Fibroblast of the aortic adventitia (primary cell): Measurements from ENCODE around the gene SLC13A1. TPM values are rescaled to one million over a fixed set of nuclear protein-coding genes. Genes with fewer than 3 reads are reported as not detected.
"Not testable (repeated sequence)": the region's sequence is repeated elsewhere in the genome, so short reads cannot be mapped to it uniquely, and the experiment has no call there.

Source experiments
- DNase-seq: peaks from one replicate; pipeline ENCODE4 v3.0.0-alpha.2; 2010; ENCODE audit warnings: low read depth
- H3K4me3 ChIP-seq: 2 replicates; pipeline ENCODE4 v1.5.1; 2011; ENCODE audit warnings: low read depth, mild to moderate bottlenecking, control low read depth, low read length, moderate library complexity
- total RNA-seq: library from RNA; depleted of rRNA; stranded (reverse); fragments of >200 nt; gene quantifications from 2 replicates; pipeline ENCODE4 v1.2.3, GENCODE V29; 2012; ENCODE audit warnings: low replicate concordance
- TF ChIP-seq, protein P1 (sequence below): IDR thresholded peaks from 2 replicates; pipeline ENCODE4 v1.5.1; 2011; ENCODE audit warnings: mild to moderate bottlenecking, low read length, control low read depth, inconsistent platforms; ENCODE audit not compliant: insufficient read depth

SLC13A1 gene
- total RNA-seq, 1 donor = not detected

DNA sequence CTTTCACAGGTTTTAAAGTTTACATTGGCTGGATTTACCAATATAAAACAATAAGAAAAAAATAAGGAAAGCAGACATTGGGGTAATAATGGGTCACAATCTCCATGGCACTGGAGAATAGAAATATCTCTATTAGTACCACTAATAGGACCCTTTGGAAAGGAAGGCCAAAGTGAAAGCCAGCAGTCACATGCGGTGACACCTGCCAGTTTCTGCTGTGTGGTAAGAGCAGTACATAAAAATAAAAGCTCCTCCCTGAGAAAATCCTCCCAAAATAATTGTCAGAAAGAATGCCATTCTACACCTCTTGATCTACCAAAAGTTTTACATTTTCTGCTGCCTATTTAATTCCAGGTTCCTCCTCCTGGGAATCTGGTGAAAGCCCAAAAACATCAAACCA lies 30.4 kb upstream of the SLC13A1 start:
- TF ChIP-seq, protein P1, sequence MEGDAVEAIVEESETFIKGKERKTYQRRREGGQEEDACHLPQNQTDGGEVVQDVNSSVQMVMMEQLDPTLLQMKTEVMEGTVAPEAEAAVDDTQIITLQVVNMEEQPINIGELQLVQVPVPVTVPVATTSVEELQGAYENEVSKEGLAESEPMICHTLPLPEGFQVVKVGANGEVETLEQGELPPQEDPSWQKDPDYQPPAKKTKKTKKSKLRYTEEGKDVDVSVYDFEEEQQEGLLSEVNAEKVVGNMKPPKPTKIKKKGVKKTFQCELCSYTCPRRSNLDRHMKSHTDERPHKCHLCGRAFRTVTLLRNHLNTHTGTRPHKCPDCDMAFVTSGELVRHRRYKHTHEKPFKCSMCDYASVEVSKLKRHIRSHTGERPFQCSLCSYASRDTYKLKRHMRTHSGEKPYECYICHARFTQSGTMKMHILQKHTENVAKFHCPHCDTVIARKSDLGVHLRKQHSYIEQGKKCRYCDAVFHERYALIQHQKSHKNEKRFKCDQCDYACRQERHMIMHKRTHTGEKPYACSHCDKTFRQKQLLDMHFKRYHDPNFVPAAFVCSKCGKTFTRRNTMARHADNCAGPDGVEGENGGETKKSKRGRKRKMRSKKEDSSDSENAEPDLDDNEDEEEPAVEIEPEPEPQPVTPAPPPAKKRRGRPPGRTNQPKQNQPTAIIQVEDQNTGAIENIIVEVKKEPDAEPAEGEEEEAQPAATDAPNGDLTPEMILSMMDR = no peak
- H3K4me3 ChIP-seq = no peak overlapping the region

DNA sequence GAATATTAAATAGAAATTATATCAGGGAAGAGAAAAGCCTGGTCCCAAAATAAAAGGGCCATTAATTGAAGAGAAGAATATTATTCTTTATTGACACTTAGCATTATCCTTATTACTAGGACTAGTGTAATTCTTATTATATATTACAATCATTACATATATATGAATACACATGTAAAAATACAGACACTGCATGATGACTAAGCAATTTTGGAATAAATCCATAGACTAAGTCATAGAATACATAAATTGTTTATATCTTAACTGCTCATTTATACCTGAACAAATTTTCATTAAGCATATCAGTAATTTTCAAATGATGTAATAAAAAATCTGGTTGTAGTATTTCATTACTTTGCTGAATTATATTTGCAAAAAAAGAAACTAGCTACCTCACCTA lies 29.7 kb upstream of the SLC13A1 start:
- TF ChIP-seq, protein P1 = no peak
- H3K4me3 ChIP-seq = no peak overlapping the region
- no peak for DNase-seq

More for the DNA sequence above, 30.4 kb upstream of the SLC13A1 start:
- no peak for DNase-seq

DNA sequence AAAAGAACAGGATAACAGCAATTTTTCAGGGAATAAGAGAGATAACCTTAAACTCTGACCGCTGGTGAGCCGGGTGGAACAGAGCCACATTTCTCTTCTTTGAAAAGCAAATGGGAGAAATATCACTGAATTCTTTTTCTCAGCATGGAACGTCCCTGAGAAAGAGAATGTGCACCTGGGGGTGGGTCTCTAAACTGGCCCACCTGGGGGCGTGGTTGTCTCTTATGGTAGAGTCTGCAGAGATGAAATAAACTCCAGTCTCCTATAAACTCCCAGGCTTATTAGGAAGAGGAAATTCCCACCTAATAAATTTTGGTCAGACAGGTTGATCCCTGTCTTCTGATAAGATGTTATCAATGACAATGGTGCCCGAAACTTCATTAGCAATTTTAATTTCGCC lies 27.9 kb upstream of the SLC13A1 start:
- not testable (repeated sequence) for DNase-seq, H3K4me3 ChIP-seq

DNA sequence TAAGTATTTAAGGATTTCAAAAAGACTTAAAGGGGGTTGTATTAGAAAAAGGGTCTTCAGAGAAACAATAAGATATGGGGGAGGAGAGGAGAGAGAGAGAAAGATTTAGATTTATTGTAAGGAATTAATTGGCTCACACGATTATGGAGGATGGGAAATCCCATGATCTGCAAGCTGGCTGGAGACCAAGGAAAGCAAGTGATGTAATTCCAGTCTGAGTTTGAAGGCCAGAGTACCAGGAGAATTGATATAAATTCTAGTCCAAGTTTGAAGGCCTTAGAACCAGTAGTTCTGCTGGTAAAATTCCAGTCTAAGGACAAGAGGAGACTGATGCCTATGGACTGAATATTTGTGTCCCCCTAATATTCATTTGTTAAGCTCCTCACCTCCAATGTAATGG lies 20.6 kb upstream of the SLC13A1 start:
- DNase-seq = peak; percentile 59
- TF ChIP-seq, protein P1 = no peak

DNA sequence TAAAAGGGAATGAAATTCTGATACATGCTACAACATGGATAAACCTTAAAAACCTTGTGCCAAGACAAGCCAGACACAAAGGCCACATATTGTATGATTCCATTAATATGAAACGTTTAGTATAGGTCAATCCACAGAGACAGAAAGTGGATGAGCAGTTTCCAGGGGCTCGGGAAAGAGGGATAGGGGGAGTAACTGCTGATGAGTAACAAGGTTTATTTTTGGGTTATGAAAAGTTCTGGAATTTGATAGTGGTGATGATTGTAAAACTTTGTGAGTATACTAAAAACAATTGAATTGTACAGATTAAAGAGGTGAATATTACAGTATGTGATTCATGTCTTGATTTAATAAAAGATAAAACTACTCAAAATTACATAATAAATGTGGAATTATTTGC lies 19.1 kb upstream of the SLC13A1 start:
- DNase-seq = peak; percentile 8
- no peak overlapping the region for H3K4me3 ChIP-seq
- TF ChIP-seq, protein P1 = no peak

More for the DNA sequence above, 20.6 kb upstream of the SLC13A1 start:
- no peak overlapping the region for H3K4me3 ChIP-seq

DNA sequence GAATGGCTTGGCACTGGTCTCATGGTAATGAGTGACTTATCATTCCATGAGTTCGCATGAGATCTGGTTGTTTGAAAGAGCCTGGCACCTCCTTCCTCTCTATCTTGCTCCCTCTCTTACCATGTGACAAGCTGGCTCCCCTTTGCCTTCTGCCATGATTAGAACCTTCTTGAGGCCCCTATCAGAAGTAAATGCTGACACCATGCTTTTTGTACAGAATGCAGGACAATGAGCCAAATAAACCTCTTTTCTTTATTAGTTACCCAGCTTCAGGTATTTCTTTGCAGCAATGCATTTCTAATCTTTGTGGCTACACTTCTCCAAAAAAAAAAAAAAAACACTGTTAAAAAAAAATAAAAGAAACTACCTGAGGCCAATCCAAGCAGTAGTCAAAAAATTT lies 17.1 kb upstream of the SLC13A1 start:
- no peak for DNase-seq
- no peak overlapping the region for H3K4me3 ChIP-seq
- TF ChIP-seq, protein P1 = no peak

DNA sequence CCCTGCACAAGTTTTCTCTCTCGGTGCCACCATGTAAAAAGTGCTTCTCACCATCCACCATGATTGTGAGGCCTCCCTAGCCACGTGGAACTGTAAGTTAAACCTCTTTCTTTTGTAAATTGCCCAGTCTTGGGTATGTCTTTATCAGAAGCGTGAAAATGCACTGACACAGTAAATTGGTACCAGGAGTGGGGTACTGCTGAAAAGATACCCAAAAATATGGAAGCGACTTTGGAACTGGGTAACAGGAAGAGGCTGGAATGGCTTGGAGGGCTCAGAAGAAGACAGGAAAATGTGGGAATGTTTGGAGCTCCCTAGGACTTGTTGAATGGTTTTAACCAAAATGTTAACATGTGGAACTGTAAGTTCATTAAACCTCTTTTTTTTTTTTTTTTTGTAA lies 15.6 kb upstream of the SLC13A1 start:
- TF ChIP-seq, protein P1 = no peak
- no peak overlapping the region for H3K4me3 ChIP-seq
- no peak for DNase-seq

DNA sequence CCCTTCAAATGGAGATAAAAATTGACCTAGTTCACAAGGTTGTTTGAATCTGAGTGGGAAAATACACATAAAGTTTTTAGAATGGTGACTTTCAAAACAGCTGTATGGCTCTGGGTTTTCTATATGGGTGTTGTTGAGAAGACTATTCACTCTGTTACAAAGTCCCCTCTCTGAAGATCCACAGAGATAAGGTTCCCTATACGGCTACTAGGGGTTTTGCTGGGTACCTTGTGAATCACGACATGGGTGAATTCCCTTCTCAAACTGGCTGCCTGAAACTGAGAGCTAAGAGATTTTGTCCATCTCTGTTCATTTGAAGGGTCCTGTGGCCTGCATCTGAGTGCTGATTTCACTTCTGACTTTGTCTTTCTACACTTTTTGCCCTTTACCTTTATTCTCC lies 11.8 kb upstream of the SLC13A1 start:
- DNase-seq = no peak
- TF ChIP-seq, protein P1 = no peak
- H3K4me3 ChIP-seq = no peak overlapping the region
